ENCODE measurements around the gene ADGRG1. TPM values are rescaled to one million over a fixed set of nuclear protein-coding genes. Genes with fewer than 3 reads are reported as not detected.

ADGRG1 gene
- total RNA-seq, 1 experiment from 2014 or later = 10.2 TPM

DNA sequence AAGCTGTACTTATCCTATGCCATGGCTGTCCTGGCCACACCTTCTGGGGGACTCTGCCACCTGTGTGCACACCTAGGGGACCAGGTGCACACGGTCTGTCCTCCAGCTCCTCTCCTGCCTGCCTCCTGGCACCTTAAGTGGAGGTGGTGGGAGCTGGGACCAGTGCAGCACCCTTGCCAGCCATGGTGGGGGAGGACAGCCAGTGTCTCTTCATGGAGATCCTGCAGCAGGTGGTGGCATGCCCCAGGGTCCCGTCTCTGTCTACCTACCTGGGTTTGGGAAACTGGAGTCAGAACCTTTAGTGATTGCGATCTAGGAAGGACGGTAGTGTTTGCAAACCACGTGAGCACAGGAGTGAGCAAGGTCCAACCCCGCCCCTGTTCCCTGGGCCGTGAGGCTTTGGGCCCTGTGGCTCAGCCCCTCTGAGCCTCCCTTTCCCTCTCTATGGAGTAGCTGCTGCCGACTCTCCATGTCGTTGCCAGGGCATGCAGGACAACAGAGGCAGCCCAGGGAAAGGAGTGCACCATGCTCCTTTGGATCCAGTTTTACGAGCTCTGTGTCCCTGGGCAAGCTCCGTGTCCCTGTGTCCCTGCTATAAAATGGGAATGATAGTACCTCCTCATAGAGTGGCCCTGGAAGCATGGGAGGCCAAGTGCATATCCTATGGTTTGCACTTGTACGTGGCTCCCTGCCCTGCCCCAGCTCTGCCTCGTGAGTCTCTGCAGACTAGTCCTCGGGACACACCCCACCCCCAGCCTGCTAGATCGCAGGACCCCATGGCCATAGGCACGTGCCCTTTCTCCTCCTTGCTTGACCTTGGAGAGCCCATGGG lies 7.1 kb downstream of the ADGRG1 start:
- no peak for DNase-seq (ENCODE audit: unreplicated experiment)
- no peaks in the 10 kb centered on the region for H3K9me3 Mint-ChIP-seq (ENCODE audit: unreplicated experiment)
- no peaks in the 10 kb centered on the region for H3K27me3 Mint-ChIP-seq (ENCODE audit: insufficient read depth, unreplicated experiment)
- CTCF ChIA-PET = interaction anchor here (0.6 to 9.3 kb wide), 5 partner anchors 12 to 59 kb away, joined by 3 to 99 read pairs (median 4); no protein-coding TSS in a partner anchor
- POLR2A ChIA-PET = interaction anchor here (0.8 kb wide), 1 partner anchor 12 kb away, joined by 5 read pairs; no protein-coding TSS in a partner anchor
- no TSS peak for BruUV-seq (replicated peaks)
- H3K4me3 Mint-ChIP-seq (ENCODE audit: unreplicated experiment) = no peak overlapping the region
- no peak overlapping the region for H3K27ac Mint-ChIP-seq (ENCODE audit: low read depth, unreplicated experiment)
- TF ChIP-seq CTCF (IDR thresholded peaks at IDR 0.05; ENCODE audit: unreplicated experiment) = no peak
- intact Hi-C loops (cut with micrococcal nuclease) = no loop called here
- H3K36me3 Mint-ChIP-seq (ENCODE audit: insufficient read depth, unreplicated experiment) = no peaks in the 10 kb centered on the region
- peaks cover 13% of the 10 kb centered on the region for H3K4me1 Mint-ChIP-seq (ENCODE audit: insufficient read depth, unreplicated experiment)

GRCh38 chr16:57636184-57636583 lies 7.8 kb downstream of the ADGRG1 start:
- no peaks in the 10 kb centered on the region for H3K27me3 Mint-ChIP-seq (ENCODE audit: insufficient read depth, unreplicated experiment)
- no TSS peak for BruUV-seq (replicated peaks)
- no peak for DNase-seq (ENCODE audit: unreplicated experiment)
- no peak for TF ChIP-seq CTCF (IDR thresholded peaks at IDR 0.05; ENCODE audit: unreplicated experiment)
- no peaks in the 10 kb centered on the region for H3K36me3 Mint-ChIP-seq (ENCODE audit: insufficient read depth, unreplicated experiment)
- H3K27ac Mint-ChIP-seq (ENCODE audit: low read depth, unreplicated experiment) = no peak overlapping the region
- H3K4me3 Mint-ChIP-seq (ENCODE audit: unreplicated experiment) = no peak overlapping the region
- intact Hi-C loops (cut with micrococcal nuclease) = no loop called here
- H3K9me3 Mint-ChIP-seq (ENCODE audit: unreplicated experiment) = no peaks in the 10 kb centered on the region
- CTCF ChIA-PET = interaction anchor here (0.6 to 9.3 kb wide), 2 partner anchors 12 to 36 kb away, joined by 4 to 99 read pairs; no protein-coding TSS in a partner anchor
- POLR2A ChIA-PET = no interaction called here
- H3K4me1 Mint-ChIP-seq (ENCODE audit: insufficient read depth, unreplicated experiment) = peaks cover 7% of the 10 kb centered on the region

DNA sequence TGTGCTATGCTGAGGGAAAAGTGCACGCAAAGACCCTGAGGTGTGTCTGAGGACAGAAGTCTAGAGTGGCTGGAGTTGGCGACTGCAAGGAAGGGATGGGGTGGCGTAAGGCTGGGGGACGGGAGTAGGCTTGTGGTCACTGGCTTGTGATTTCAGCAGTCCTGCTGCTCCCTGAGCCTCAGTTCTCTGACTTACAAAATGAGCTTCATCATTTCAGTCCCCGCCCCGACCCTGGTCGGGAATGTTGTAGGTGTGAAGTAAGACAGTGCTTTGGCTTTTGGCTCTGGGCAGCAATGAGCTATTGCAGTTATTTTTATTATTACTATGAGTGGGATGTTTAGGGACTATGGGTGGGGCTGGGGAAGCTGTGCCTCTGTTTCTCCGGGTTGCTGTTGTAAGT lies 8.6 kb downstream of the ADGRG1 start:
- H3K27me3 Mint-ChIP-seq (ENCODE audit: insufficient read depth, unreplicated experiment) = no peaks in the 10 kb centered on the region
- CTCF ChIA-PET = interaction anchor here (0.8 to 9.3 kb wide), 6 partner anchors 9 to 61 kb away, joined by 3 to 99 read pairs (median 4); no protein-coding TSS in a partner anchor
- POLR2A ChIA-PET = interaction anchor here (1.0 kb wide), 1 partner anchor 17 kb away, joined by 7 read pairs; no protein-coding TSS in a partner anchor
- DNase-seq (ENCODE audit: unreplicated experiment) = no peak
- peaks cover 6% of the 10 kb centered on the region for H3K4me1 Mint-ChIP-seq (ENCODE audit: insufficient read depth, unreplicated experiment)
- intact Hi-C loops (cut with micrococcal nuclease) = no loop called here
- H3K9me3 Mint-ChIP-seq (ENCODE audit: unreplicated experiment) = no peaks in the 10 kb centered on the region
- no TSS peak for BruUV-seq (replicated peaks)
- H3K27ac Mint-ChIP-seq (ENCODE audit: low read depth, unreplicated experiment) = no peak overlapping the region
- no peaks in the 10 kb centered on the region for H3K36me3 Mint-ChIP-seq (ENCODE audit: insufficient read depth, unreplicated experiment)
- no peak overlapping the region for H3K4me3 Mint-ChIP-seq (ENCODE audit: unreplicated experiment)
- TF ChIP-seq CTCF (IDR thresholded peaks at IDR 0.05; ENCODE audit: unreplicated experiment) = no peak

- no peak for DNase-seq (ENCODE audit: unreplicated experiment)
- POLR2A ChIA-PET = interaction anchor here (1.0 kb wide), 2 partner anchors 17 to 98 kb away, joined by 4 to 7 read pairs; partner anchors contain the start of gene KATNB1
- TF ChIP-seq CTCF (IDR thresholded peaks at IDR 0.05; ENCODE audit: unreplicated experiment) = no peak
- Mint-ChIP-seq H3K36me3 (ENCODE audit: insufficient read depth, unreplicated experiment) (no peaks in the 10 kb centered on the region), H3K27ac (ENCODE audit: low read depth, unreplicated experiment) (no peak overlapping the region), H3K4me1 (ENCODE audit: insufficient read depth, unreplicated experiment) (peaks cover 6% of the 10 kb centered on the region), H3K4me3 (ENCODE audit: unreplicated experiment) (no peak overlapping the region), H3K9me3 (ENCODE audit: unreplicated experiment) (no peaks in the 10 kb centered on the region), H3K27me3 (ENCODE audit: insufficient read depth, unreplicated experiment) (no peaks in the 10 kb centered on the region)
- CTCF ChIA-PET = interaction anchor here (0.8 to 9.3 kb wide), 7 partner anchors 10 to 62 kb away, joined by 3 to 99 read pairs (median 5); no protein-coding TSS in a partner anchor
- intact Hi-C loops (cut with micrococcal nuclease) = no loop called here
- no TSS peak for BruUV-seq (replicated peaks)
Measured at GRCh38 chr16:57637424-57637823, 9.0 kb downstream of the ADGRG1 start.
